HG03175 (cell line): Measurements from ENCODE around the gene FAM13A.

Experiments used
- ATAC-seq: cut with Tn5 transposase; IDR thresholded peaks from one replicate; pipeline ENCODE4 v1.9.1; 2021; ENCODE audit warnings: mild to moderate bottlenecking, moderate library complexity; ENCODE audit not compliant: unreplicated experiment

Gene FAM13A

DNA sequence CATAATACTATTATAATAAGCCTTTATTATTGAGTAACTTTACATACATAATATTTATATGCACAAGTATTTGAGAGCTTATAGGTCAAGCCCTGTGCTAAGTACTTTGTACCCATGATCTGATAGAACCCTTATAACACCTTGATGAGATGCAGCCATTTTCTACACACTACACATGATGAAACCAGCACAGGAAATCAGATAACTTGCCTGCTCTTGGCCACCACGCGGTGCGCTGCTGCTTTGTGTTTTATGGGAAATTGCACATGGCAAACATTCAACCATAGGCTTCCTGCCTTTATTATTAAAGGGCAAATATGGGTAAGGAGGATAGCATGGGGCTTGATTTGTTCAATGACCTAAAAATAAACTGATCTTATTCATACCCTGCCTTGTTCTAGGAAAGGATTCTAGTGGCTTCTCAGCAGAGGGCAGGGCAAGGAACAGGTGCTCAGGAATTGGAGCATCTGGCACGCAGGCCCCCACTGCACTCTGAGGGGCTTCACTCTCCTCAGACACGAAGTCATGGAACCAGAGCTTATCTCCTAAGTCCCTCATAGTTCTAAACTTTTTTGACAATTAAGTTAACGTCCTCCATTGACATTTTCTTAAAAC is 327.7 kb downstream of the FAM13A start:
- ATAC-seq: no peak

DNA sequence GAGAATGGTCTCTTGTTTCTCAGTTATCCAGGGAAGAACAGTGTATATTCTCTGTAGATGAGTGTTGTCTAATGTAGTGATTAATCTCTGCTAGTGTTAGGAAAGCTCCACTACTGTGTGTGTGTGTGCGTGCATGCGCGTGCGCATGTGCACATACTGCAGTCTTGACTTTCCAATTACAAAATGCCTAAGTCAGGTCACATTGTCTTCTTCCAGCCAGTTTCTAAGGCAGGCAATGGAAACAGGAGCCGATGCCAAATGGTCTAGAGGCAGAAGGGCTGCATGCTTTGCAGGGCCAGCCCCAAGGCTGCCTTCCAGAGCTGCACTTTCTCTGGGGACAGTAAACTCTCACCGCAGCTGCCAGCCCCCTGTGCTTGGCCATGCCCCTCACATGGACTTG is 328.8 kb downstream of the FAM13A start:
- no peak for ATAC-seq

DNA sequence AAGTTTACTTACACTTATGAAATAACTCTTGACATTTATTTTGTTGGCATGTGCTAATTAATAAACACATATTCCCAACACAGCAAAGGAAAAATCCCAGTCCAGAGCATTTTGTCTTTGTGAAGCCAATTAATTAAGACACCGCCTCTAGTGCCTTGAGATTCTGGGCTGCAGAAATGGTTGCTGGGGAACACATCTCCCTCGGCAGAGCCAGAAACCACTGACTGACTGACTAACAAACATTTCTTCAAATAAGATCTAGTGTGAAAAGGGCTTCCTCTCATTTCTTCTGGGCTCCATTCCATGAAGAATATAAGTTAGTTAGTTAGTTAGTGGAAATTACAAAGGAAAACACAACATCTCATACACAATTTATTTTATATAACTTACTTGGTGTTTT is 331.0 kb downstream of the FAM13A start:
- ATAC-seq: no peak

DNA sequence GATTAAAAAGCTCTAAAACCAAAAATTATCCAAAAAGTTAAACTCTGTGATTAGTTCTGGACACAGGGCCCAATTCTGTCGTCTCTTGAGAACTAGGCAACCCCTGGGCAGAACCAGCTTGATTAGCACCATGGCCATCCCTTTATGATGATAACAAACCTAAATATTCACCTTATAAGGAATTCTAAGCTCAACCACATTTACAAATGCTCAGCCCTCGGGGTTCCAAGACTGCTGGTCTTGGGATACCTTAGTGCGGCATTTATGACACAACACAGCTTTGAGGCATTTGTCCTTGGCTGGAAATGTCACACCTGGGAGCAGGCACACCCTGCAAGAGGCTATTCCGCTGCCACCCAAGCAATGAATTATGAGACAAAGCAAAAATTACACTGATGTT is 331.8 kb downstream of the FAM13A start:
- no peak for ATAC-seq

DNA sequence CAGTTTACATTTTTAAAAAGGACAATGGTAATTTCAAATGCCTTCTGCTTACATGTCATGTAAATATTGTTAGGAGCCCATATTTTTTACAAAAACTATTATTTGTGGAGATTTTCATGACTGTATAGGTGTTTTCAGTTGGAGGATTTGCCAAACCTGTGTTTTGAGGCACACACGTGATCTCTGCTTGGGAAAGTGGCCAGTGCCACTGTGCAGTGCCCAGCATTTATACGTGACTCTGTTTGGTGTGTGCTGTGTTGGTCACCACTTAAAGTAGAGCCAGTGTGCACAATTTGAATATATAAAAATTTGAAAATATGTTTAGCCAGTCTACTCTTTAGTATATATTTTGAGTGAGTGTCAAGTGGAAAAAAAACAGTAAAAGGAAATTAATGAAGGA is 332.6 kb downstream of the FAM13A start:
- ATAC-seq: no peak

DNA sequence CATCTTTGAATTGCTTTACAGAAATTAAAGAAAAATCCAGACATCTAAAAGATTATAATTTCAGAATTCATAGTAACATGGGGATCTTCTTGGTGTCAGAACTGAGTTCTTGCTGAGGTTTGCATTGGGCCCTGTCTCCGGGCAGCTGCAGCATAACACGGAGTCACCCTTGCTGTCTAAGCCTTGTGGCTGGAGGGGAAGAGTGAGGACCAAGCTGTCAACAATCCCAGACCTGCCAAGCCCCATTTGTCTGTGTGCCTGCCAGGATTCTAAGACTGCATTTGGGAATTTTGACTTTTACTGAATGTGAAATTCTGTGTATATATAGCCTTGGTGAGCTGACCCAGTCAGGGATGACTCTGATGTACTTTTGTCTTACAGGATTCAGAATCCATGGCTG is 334.2 kb downstream of the FAM13A start:
- no peak for ATAC-seq

DNA sequence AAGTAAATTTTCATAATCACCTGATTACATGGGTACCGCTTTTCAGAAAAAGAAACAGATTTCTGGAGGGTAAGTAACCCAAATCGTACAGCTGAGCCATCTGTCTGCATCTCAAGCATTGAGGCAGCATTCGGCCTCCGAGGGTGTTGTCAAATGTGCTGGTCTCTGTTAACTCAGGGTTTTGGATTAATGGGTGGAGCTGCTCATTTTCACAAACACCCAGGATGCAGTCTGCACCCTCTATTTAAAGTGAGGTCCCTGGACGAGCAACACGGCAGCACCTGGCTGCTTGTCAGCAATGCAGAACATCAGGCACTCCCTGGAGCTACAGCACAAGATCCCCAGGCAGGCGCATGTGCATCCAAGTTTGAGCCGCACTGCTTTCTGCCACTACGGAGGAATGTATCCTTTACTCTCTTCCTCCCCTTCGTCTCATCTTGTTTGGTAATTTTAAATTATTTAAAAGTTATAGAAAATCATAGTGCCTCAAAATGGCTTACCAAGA is 334.7 kb downstream of the FAM13A start:
- no peak for ATAC-seq

DNA sequence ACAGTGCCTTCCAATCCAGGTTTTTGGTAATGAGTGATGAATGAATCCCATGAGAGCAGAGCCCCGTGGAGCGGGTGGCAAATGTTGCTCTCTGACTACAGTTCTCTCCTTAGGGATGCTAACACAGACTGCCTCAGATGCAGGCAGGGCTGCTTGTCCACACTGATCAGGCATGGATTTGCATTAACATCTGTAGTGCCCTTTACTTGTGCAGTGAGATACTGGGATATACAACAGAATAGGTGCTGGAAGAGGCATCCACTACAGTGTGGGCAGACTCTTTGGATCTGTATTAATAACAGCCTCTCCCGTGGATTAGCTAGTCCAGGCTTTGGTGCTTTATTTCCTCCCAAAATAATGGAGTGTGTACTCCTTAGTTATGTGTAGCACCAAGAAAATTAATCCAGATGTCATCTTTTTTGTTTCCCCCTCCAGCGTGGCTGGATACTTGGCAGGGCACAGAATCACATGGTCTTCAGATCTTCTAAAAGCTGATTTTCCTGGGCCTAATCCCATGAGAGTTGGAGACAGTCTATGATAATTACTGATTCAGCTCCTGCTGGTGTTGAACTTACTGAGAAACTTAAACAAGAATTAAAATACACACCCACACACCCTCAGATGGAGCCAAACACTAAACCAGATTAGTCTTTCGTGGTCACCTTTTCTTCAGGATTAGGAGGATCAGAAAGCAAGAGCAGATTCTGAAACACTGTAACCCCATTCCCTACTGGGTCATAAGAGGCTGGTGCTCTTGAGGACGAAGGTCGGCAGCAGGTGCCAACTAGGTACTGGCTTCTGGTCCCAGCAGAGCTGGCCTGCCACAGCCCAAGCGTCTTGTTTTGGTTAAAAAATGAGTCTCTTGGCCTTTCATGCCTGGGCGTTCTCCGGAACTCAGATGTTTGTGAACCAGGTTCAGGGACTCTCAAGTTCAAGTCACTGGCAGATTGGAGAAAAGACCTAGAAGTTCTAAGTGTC is 336.2 kb downstream of the FAM13A start:
- no peak for ATAC-seq

DNA sequence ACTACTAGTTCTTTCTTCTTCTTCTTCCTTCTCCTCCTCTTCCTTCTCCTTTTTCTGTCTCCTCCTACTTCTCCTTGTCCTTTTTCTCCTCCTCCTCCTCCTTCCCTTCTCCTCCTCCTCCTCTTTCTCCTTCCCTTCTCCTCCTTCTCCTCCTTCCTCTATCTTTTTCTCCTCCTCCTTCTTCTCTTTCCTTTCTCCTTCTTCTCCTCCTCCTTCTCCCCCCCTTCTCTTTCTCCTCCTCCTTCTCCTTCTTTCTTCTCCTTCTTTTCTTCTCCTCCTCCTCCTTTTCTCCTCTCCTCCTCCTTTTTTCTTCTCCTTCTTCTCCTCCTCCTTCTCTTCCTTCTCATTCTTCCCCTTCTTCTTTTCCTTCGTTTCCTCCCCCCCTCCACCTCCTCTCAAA is 337.6 kb downstream of the FAM13A start:
- no peak for ATAC-seq

DNA sequence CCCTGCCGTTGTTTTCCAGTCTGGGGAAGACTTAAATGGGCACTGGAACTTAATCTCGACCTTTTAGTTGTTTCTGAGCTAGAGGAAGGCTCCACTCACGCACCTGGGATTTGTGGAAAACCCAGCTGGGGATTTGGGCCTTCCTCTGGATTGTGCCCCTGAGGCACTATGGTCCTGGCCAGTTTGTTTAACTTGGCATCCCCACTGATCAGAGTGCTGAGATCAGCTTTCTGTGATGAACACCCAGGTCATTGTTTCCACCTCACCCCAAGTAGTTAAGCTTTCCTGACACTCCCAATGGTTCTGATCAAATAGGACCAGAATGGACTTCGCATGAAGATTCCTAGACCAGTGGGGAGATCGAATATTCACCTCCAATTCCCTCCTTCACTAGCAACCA is 338.9 kb downstream of the FAM13A start:
- no peak for ATAC-seq

DNA sequence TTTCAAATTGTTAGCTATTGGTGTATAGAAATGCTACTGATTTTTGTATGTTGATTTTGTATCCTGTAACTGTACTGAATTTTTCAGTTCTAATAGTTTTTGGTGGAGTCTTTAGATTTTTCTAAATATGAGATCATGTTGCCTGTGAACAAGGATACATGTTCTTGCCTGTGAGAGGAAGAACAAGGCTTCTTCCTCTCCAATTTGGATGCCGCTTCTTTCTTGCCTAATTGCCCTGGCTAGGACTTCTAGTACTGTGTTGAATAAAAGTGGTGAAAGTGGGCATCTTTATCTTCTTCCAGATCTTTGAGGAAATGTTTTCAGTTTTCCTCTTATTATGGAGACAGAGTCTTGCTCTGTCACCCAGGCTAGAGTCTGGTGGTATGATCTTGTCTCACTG is 343.2 kb downstream of the FAM13A start:
- ATAC-seq: no peak

DNA sequence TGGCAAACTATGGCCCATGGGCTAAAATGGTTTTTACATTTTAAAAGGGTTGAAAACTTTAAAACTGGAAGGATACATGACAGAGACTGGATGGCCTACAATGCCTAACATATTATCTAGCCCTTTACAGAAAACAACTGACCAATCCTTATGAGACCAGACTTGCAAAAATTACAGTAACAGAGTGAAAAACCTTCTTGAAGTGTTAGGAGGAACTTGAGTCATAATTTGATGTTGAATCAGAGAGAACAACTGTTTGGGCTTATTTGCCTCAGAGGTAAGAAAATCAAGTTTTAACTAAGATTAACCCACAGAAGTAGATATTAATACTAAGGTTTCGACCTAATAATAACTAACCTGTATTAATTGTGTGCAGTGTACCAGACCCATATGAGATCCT is 347.0 kb downstream of the FAM13A start:
- no peak for ATAC-seq

DNA sequence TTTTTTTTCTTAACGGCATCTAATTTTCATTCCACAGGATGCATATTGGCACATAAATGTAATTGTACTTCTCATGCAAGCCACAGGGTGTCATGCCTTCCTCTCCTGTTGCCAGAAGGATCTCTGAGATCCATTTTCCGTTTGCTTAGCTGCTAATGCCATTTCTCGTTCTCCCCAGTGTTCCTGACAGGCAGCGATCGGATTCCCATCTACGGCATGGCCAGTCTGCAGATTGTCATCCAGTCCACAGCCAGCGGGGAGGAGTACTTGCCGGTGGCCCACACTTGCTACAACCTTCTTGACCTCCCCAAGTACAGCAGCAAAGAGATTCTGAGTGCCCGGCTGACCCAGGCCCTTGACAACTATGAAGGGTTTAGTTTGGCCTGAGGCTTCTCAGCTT is 350.4 kb downstream of the FAM13A start:
- ATAC-seq: no peak

DNA sequence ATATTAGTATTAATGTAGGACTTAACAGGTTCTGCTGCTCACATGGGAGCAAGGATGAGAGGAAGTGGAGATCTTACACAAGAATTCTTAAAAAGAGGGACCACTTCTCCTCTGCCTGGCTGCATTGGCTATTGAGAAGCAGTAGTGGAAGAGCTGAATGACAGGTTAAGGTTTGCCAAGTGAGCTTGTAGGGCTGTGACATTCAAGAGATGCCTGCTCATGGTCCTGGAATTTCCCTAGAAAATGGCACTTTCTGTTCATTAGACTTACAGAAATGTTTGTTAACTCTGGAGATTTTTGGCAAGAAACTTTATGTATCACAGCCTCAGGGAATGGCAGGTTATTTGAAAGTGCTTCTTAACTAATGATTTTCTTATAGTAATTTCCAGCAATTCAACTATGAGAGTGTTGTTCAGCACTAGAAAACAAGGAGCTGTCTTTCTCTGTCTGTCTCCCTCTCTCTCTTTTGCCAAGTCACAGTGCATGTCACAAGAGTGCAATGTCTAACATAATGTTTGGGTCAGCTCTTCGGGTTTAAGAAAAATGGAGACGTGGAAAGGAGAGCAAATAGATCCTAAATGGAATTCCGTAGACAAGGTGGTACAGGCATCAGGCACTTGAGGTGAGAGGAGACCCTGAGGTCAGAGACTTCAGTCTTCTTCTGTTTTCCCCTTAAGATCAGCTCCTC is 351.0 kb downstream of the FAM13A start:
- ATAC-seq: no peak

DNA sequence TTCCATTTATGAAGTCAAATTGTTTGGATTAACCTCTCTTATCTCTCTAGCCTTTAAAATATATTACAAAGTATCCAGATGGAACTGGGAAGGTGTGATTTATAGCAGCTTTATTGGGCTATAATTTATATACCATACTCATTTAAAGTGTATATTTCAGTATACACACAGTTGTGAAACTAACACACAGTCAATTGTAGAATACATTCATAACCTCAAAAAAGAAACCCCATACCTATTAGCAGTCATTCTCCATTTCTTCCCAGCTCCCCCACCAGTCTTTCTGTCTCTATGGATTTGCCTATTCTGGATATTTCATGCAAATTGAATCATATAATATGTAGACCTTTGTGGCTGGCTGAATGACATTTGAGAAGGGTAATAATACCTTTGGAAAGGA is 351.8 kb downstream of the FAM13A start:
- ATAC-seq: no peak

DNA sequence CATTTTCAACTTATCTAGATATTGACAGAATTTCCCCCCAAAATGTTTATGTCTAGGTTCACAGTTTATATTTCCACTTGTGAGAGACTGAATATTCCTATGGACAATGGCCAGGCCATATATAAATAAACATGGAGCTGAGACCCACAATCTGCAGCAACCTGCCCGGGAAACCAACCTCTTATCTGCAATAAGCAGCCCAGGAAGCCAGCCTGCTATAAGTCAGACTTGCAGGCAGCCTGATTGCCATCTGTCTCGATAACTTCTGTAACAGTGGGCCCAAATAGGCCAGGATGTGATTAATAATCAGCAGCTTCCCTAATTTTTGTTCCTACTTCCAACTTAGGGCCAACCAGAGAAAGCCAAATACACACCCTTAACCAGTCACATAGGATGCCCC is 354.2 kb downstream of the FAM13A start:
- ATAC-seq: no peak

DNA sequence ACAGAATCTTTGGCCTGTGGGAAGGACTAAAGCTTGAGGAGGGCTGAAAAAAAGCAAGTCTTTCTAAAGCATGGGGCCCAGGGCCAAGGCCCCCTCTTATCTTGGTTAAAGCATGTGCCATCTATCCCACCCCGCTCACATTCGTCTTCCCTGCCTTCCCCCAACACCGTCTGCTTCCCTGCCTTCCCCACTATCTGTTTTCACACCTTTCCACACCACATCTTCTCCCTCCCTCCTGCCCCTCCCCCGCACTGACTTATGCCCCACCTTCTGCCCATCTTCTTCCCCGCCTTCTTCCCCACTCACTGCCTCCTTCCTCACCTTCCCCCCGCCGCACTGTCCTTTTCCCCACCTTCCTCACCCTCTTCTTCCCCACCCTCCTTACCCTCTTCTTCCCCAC is 358.5 kb downstream of the FAM13A start:
- ATAC-seq: no peak

DNA sequence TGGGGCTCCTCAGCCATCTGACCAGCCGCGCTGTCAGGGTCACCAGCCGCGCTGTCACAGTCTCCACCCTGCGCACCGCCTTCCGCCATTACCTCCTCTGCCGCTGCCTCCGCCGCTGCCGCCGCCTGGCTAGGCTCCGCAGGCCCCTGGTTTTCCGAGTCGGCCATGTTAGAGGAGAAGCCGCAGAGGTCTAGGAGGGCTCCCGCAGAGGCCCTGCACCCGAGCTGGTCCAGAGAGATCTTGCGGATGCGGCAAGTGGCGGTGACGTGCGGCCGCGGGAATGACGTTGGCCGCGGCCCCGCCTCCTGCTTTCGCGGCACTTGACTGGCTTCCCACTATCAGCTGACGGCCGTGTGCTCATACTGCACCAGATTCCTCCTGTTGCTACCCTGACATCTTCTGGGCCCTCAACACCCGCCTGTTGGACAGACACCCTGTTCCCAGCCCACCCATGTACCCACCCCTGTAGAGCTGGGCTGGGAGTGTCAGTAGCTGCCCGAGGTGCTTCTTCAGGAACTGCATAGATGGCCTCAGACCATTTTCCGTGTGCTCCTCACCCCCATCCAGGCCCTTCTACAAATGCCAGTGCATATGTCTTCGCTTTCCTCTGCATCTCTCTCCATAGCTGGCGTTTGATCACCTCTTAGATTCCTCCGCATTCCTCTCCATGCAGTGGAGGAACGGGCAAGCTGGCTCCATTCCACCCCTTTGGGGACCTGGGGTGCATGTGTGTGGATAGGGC is 359.2 kb downstream of the FAM13A start, which contains the start of gene NAP1L5:
NAP1L5 (minus strand) TSS at position 242 of the 742 bp plus-strand sequence; CDS start at position 167, 75 bp downstream.
- peak; percentile 95 for ATAC-seq

DNA sequence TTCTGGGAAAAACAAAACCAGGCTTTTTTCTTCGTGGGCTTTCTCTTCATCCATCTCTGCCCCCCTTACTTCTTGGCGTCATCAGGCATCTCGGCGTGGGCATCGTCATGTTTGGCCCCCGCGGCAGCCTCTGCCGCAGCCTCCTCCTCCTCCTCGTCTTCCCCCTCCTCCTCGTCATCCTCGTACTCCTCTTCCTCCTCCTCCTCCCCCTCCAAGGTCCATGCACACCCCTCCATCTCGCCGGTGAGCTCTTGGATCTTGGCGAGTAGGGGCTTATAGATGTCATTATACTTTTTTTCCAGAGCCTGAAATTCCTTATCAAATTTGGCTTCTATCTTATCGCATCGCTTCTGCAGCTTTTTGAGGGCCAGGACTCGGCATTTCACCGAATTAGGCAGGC is 359.8 kb downstream of the FAM13A start:
- no peak for ATAC-seq

DNA sequence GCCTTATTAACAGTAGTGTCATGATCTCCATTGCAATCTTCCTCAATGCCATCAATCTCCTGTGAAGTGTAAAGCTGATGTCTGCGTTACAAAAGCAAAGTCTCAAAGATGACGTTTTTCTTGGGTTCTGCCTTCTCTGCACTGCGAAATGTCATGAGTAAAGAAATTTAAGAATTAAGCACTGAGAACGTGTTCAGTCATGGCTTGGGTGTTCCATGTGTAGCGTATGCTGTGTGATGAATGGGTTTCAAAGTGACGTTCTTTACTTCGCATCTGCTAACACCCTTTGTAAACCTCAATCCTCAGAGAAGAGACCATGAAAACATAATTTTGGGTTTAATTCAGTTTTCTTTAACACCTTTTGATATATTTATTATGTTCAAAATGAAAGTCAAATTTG is 360.4 kb downstream of the FAM13A start:
- ATAC-seq: no peak

DNA sequence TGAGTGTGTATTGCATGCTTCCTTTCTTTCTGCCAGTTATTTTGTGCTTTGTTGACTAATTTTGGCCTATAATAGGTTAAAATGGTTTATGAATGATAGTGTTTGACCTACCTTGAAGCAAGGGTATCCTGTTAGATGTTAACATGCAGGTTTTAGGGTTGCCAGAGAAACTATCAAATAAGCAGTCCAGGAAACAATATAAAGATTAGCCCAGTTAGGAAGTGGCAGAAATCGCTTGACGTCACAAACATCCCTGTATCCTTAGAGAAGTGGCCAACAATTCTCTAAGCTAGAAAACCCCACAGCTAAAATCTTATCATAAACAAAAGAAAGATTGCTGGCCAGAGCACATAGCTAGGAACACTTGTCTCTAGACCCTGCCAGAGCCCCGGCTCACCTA is 363.2 kb downstream of the FAM13A start:
- no peak for ATAC-seq
